Tibial nerve (tissue), 4 donors: Measurements from ENCODE around the gene TAS1R1. TPM values are rescaled to one million over a fixed set of nuclear protein-coding genes. Genes with fewer than 3 reads are reported as not detected.

Experiments
- DNase-seq, 2 donors: peaks; one replicate each; pipeline ENCODE4 v3.0.0-alpha.2; 2019; ENCODE audit warnings: low spot score in 2 of 2
- H3K27ac ChIP-seq, 4 donors: fragments of 200-600 bp; sonication (generic) in 3 of 4; one replicate each; pipeline ENCODE4 v1.5.1; 2017 to 2019; ENCODE audit warnings: mild to moderate bottlenecking in 1 of 4
- H3K27me3 ChIP-seq, 2 donors: fragments of 200-600 bp; sonication (generic) in 1 of 2; one replicate each; pipeline versions ENCODE4 v1.5.1 to v1.6.0; 2017 to 2019
- H3K36me3 ChIP-seq, 3 donors: fragments of 200-600 bp; sonication (generic); one replicate each; pipeline ENCODE4 v1.5.1; 2018 to 2019
- H3K4me1 ChIP-seq, 4 donors: fragments of 200-600 bp; sonication (generic) in 3 of 4; one replicate each; pipeline ENCODE4 v1.5.1; 2017 to 2019
- H3K4me3 ChIP-seq, 4 donors: fragments of 200-600 bp; sonication (generic) in 3 of 4; one replicate each; pipeline ENCODE4 v1.5.1; 2017 to 2019; ENCODE audit warnings: mild to moderate bottlenecking in 1 of 4, moderate library complexity in 1 of 4
- H3K9me3 ChIP-seq, 4 donors: fragments of 200-600 bp; sonication (generic) in 3 of 4; one replicate each; pipeline ENCODE4 v1.5.1; 2017 to 2019
- EP300 ChIP-seq, 2 donors: sonication (generic); formaldehyde crosslinking; IDR thresholded peaks; one replicate each; pipeline ENCODE4 v1.6.1; 2017; ENCODE audit warnings: antibody characterized with exemption in 2 of 2, mild to moderate bottlenecking in 1 of 2
- POLR2A ChIP-seq, 2 donors: fragments of 450-650 bp; IDR thresholded peaks; one replicate each; pipeline ENCODE4 v1.6.1; 2017; ENCODE audit warnings: antibody characterized with exemption in 2 of 2, mild to moderate bottlenecking in 2 of 2, moderate library complexity in 2 of 2
- WGBS, 2 donors: methylation state at CpG; one replicate each; pipeline ENCODE4 v1.1.5; 2018; 5-methylcytosine and 5-hydroxymethylcytosine counted together
- total RNA-seq, 4 donors: library from RNA; depleted of rRNA; stranded (reverse); fragments of >200 nt; gene quantifications; one replicate each; pipeline ENCODE4 v1.1.0, GENCODE V29; 2016
- TF ChIP-seq, protein P1 (sequence below), 5 experiments: fragments of 200-600 bp in 3 of 5; fragments of 450-650 bp in 2 of 5; sonication (generic) in 3 of 5; IDR thresholded peaks; one replicate each; pipeline ENCODE4 v1.5.1; 2016 to 2019; ENCODE audit warnings: antibody characterized with exemption in 5 of 5, mild to moderate bottlenecking in 3 of 5, moderate library complexity in 2 of 5

The TAS1R1 gene
- total RNA-seq, 4 donors from 2014 or later, result 0.22 to 0.78 TPM; not detected in 2

DNA sequence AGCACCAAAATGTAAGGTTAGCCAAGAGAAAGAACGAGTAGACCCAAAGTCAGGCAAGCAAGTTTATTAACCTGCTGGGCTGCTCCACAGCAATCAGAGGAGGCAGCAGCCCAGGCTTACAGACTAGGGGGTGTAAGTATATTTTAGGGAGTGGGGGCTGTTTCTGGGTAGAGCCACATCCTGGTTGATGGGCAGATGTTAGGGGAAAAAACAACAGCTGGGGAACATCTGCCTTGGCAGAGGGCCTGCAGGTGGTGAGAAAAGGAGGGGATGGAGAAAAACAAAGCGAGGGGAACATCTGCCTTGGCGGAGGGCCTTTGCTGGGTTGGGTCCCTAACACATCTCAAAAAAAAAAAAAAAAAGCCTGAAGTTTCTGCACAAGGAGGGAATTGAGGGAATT is 15.0 kb downstream of the TAS1R1 start:
- H3K4me1 ChIP-seq, result no peaks in the 10 kb centered on the region
- no peak for DNase-seq
- WGBS, 2 donors, result 51 to 59% methylated on average over 3 of the region's 3 CpGs
- TF ChIP-seq POLR2A (IDR thresholded peaks at IDR 0.05) (no peak), EP300 (IDR thresholded peaks at IDR 0.05) (no peak)
- TF ChIP-seq, protein P1, sequence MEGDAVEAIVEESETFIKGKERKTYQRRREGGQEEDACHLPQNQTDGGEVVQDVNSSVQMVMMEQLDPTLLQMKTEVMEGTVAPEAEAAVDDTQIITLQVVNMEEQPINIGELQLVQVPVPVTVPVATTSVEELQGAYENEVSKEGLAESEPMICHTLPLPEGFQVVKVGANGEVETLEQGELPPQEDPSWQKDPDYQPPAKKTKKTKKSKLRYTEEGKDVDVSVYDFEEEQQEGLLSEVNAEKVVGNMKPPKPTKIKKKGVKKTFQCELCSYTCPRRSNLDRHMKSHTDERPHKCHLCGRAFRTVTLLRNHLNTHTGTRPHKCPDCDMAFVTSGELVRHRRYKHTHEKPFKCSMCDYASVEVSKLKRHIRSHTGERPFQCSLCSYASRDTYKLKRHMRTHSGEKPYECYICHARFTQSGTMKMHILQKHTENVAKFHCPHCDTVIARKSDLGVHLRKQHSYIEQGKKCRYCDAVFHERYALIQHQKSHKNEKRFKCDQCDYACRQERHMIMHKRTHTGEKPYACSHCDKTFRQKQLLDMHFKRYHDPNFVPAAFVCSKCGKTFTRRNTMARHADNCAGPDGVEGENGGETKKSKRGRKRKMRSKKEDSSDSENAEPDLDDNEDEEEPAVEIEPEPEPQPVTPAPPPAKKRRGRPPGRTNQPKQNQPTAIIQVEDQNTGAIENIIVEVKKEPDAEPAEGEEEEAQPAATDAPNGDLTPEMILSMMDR (IDR thresholded peaks at IDR 0.05), result no peak
- no peaks in the 10 kb centered on the region for H3K27me3 ChIP-seq
- H3K9me3 ChIP-seq, result peaks cover 0 to 11% (median 0%) of the 10 kb centered on the region in 4 donors
- no peaks in the 10 kb centered on the region for H3K36me3 ChIP-seq
- no peak overlapping the region for H3K27ac ChIP-seq
- no peak overlapping the region for H3K4me3 ChIP-seq

DNA sequence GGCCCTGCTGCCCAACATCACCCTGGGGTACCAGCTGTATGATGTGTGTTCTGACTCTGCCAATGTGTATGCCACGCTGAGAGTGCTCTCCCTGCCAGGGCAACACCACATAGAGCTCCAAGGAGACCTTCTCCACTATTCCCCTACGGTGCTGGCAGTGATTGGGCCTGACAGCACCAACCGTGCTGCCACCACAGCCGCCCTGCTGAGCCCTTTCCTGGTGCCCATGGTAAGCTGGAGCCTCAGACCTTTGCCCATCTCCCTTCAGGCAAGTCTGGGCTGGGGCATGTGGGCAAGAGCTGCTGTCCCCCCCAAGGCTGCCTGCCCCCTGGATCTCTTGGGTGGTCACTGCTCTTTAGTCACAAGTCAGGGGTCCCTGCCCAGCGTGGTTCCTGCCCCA is 15.9 kb downstream of the TAS1R1 start:
- no peaks in the 10 kb centered on the region for H3K27me3 ChIP-seq
- H3K4me1 ChIP-seq, result no peaks in the 10 kb centered on the region
- no peak overlapping the region for H3K27ac ChIP-seq
- WGBS, 2 donors, result 75 to 80% methylated on average over 4 to 5 of the region's 5 CpGs
- TF ChIP-seq EP300 (IDR thresholded peaks at IDR 0.05), result no peak
- no peak for TF ChIP-seq POLR2A (IDR thresholded peaks at IDR 0.05)
- TF ChIP-seq, protein P1 (IDR thresholded peaks at IDR 0.05), result no peak
- peaks cover 0 to 11% (median 0%) of the 10 kb centered on the region in 4 donors for H3K9me3 ChIP-seq
- no peak overlapping the region for H3K4me3 ChIP-seq
- no peak for DNase-seq
- no peaks in the 10 kb centered on the region for H3K36me3 ChIP-seq

DNA sequence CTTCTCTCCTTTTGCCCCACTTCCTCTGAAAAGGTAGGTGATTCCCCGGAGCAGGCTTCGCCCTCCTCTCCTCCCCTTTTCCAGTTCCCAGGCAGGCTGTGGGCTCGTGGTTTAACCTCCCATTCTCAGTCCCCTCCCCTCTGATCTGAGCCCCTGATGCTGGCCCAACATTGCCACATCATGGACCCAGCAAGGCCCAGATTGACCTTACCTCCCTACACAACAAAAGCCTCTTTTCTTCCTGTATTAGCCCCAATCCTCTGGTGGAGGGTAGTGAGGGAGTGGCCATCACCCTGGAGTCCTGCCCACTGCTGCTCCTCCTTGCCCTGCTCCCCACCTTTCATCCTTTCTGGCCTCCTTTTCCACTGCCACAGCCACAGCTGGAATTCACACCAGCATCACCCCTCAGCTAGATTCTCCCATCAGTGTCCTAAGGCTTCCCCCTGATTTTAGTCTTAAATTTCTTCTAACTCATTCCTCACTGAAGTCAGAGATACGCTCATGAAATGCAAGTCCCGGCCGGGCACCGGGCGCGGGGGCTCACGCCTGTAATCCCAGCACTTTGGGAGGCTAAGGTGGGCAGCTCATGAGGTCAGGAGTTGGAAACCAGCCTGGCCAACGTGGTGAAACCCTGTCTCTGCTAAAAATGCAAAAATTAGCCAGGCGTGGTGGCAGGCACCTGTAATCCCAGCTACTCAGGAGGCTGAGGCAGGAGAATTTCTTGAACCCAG is 17.7 kb downstream of the TAS1R1 start:
- no peak overlapping the region for H3K27ac ChIP-seq
- peaks cover 0 to 2% (median 1%) of the 10 kb centered on the region in 4 donors for H3K4me1 ChIP-seq
- no peak overlapping the region for H3K4me3 ChIP-seq
- TF ChIP-seq, protein P1 (IDR thresholded peaks at IDR 0.05), result no peak
- TF ChIP-seq EP300 (IDR thresholded peaks at IDR 0.05) (no peak), POLR2A (IDR thresholded peaks at IDR 0.05) (no peak)
- no peaks in the 10 kb centered on the region for H3K27me3 ChIP-seq
- 63 to 66% methylated on average over 12 of the region's 12 CpGs for WGBS, 2 donors
- no peaks in the 10 kb centered on the region for H3K36me3 ChIP-seq
- peaks cover 0 to 11% (median 0%) of the 10 kb centered on the region in 4 donors for H3K9me3 ChIP-seq
- no peak for DNase-seq

DNA sequence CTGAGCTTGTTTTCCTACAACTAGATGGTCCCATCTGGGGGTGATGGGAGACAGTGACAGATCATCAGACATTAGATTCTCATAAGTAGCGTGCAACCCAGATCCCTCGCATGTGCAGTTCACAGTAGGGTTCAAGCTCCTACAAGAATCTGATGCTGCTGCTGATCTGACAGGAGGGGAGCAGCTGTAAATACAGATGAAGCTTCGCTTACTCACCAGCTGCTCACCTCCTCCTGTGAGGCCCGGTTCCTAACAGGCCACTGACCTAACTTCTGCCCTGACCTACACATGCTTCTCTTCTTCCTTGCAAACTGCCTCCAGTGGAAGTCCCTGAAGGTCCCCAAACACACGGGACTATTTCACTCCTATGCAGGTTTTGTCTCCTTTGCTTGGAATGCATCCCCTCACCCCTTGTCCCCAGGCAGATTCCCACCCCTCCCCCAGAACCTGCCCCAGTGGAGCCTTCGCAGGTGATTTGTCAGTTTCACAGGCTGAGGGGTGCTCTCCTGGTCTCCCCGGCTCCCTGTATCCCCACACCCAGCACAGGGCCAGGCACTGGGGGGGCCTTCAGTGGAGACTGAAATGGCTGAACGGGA is 19.0 kb downstream of the TAS1R1 start:
- WGBS, 2 donors, result 71 to 77% methylated on average over 8 of the region's 8 CpGs
- Histone ChIP-seq H3K27ac (no peak overlapping the region), H3K4me3 (no peak overlapping the region), H3K27me3 (no peaks in the 10 kb centered on the region), H3K36me3 (no peaks in the 10 kb centered on the region), H3K4me1 (peaks cover 0 to 15% (median 8%) of the 10 kb centered on the region in 4 donors), H3K9me3 (peaks cover 0 to 11% (median 0%) of the 10 kb centered on the region in 4 donors)
- no peak for DNase-seq
- TF ChIP-seq, protein P1 (IDR thresholded peaks at IDR 0.05), result no peak
- TF ChIP-seq POLR2A (IDR thresholded peaks at IDR 0.05) (no peak), EP300 (IDR thresholded peaks at IDR 0.05) (no peak)

DNA sequence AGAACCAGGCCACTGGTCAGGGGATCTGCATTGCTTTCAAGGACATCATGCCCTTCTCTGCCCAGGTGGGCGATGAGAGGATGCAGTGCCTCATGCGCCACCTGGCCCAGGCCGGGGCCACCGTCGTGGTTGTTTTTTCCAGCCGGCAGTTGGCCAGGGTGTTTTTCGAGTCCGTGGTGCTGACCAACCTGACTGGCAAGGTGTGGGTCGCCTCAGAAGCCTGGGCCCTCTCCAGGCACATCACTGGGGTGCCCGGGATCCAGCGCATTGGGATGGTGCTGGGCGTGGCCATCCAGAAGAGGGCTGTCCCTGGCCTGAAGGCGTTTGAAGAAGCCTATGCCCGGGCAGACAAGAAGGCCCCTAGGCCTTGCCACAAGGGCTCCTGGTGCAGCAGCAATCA is 19.7 kb downstream of the TAS1R1 start:
- Histone ChIP-seq H3K27me3 (no peaks in the 10 kb centered on the region), H3K27ac (no peak overlapping the region), H3K9me3 (peaks cover 0 to 11% (median 0%) of the 10 kb centered on the region in 4 donors), H3K36me3 (no peaks in the 10 kb centered on the region), H3K4me3 (no peak overlapping the region), H3K4me1 (peaks cover 0 to 18% (median 12%) of the 10 kb centered on the region in 4 donors)
- DNase-seq, result no peak
- TF ChIP-seq EP300 (IDR thresholded peaks at IDR 0.05), result no peak
- TF ChIP-seq POLR2A (IDR thresholded peaks at IDR 0.05), result no peak
- TF ChIP-seq, protein P1 (IDR thresholded peaks at IDR 0.05), result no peak
- WGBS, 2 donors, result 83 to 100% methylated on average over 2 to 13 of the region's 14 CpGs
